T follicular helper cell (primary cell): ENCODE measurements around the gene S100A7A.
"Not testable (repeated sequence)": the region's sequence is repeated elsewhere in the genome, so short reads cannot be mapped to it uniquely, and the experiment has no call there.

Source experiments
- DNase-seq: peaks from one replicate; pipeline ENCODE4 v3.0.0-alpha.2; 2020; ENCODE audit warnings: low read depth

S100A7A gene

GRCh38 chr1:153422450-153423068 is 6.2 kb downstream of the S100A7A start:
- peak; percentile 42 for DNase-seq

- DNase-seq, result no peak
These were observed 10.5 kb downstream of the S100A7A start for GRCh38 chr1:153426809-153427208.

DNA sequence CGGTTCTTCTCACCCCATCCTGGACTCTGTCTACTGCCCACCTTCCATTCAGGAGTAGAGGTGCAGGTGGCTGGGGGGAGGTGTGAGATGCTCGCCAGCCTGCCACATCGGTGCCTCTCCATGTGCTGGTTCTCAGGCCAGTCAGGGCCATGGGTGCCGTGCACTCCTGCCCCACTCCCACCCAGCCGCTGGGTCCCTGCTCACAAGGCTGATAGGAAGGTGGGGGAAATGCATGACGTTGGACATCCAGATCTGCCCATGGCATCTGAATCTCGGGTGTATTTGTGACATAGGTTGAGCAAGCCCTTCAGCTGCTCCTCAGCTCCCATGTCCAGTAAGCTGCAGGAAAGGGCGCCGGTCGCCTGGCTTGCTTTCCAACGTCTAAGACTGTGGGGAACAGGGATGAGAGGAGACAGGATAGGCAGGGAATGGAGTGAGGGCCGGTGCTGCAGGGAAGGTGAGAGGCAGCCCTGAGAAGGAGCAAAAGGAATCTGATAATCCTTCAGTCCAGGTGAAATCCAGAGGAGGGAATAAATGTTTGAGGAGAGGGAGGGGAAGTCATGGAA is 11.8 kb downstream of the S100A7A start:
- no peak for DNase-seq

GRCh38 chr1:153428791-153429190 is 12.5 kb downstream of the S100A7A start:
- DNase-seq, result no peak

- DNase-seq, result no peak
These were observed 13.2 kb downstream of the S100A7A start for GRCh38 chr1:153429266-153430165.

DNA sequence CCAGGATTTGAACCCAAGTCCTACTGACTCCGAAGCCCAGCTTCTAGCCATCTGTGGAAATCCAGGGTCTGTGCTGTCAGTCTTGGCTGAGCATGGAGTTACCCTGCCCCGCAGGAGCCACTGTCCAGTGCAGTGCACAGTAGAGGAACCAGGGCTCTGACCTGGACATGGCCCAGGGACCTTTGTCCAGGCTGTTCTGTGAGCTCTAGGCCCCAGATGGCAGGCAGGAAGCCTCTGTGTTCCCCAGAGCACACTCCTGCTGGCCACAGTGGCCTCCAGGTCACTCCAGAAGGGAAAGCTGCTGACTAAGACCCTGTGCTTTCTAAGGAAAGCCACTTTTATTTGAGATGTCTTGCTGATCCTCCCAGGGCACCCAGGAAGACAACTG is 13.8 kb downstream of the S100A7A start:
- DNase-seq, result no peak

DNA sequence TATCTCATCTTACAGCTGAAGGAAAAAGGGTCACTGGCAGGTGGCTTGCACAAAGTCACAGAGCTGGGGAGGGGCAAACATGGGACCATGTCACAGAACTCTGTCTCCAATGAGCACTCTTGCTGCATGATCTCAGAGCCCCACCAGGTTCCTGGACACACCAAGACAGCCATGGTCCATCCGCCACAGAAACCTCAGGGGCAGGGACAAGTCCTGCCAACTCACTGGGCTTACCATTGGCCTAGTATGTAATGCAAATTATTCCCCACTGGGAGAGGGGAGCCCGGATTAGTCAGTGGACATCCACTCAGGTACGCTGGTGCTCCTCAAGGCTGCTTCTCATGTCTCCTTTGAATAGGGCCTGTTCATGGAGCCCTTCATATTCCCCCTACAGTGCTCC is 14.2 kb downstream of the S100A7A start:
- no peak for DNase-seq

GRCh38 chr1:153431002-153431401 is 14.7 kb downstream of the S100A7A start:
- no peak for DNase-seq

DNA sequence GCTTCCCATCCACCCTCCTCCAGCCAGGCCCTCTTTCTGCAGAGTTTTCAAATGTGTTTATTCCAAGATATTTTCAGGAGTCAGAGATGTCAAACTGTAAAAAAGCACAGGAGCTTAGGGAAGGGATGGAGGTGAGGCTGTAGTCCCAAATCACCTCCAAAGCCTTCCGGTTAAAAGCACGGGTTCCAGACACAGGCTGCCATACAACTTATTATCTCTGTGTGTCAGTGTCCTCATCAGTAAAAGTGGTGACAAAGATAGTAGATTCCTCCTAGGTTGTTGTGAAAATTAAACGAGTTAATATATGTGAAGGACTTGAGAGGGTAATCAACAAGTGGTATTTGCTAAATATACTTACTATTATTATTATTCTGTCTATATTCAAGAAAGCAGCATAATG is 15.1 kb downstream of the S100A7A start:
- DNase-seq, result no peak

GRCh38 chr1:153431928-153432327 is 15.6 kb downstream of the S100A7A start:
- DNase-seq, result no peak

GRCh38 chr1:153432874-153433681 is 16.8 kb downstream of the S100A7A start:
- DNase-seq, result no peak

- DNase-seq, result no peak
These were observed 18.6 kb downstream of the S100A7A start for GRCh38 chr1:153434746-153435455.

GRCh38 chr1:153437236-153437635 is 20.9 kb downstream of the S100A7A start:
- no peak for DNase-seq

DNA sequence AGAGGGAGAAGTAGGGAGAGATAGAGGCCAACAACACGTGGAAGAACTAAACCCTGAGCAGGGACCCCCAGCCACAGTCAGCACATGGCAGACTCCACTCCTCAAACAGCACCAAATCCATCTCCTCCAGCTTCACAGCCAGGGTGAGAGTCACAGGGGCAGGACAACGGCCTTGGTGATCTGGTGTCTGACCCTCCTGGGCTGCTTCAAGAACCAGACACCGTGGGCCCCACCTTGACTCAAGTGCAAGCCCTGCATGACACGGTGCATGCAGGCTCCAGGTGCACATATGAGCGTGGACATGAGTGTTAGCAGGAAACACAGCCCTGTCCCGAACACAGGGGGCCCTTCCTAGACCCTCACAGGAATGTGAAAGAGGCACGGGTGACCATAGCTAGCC is 22.3 kb downstream of the S100A7A start:
- no peak for DNase-seq

- DNase-seq, result no peak
These were observed 23.0 kb downstream of the S100A7A start for GRCh38 chr1:153439273-153439672.

- DNase-seq, result no peak
These were observed 25.0 kb downstream of the S100A7A start for GRCh38 chr1:153441238-153441755.

GRCh38 chr1:153443486-153443885 is 27.2 kb downstream of the S100A7A start:
- no peak for DNase-seq

- DNase-seq, result no peak
These were observed 27.8 kb downstream of the S100A7A start for GRCh38 chr1:153444078-153444477.

DNA sequence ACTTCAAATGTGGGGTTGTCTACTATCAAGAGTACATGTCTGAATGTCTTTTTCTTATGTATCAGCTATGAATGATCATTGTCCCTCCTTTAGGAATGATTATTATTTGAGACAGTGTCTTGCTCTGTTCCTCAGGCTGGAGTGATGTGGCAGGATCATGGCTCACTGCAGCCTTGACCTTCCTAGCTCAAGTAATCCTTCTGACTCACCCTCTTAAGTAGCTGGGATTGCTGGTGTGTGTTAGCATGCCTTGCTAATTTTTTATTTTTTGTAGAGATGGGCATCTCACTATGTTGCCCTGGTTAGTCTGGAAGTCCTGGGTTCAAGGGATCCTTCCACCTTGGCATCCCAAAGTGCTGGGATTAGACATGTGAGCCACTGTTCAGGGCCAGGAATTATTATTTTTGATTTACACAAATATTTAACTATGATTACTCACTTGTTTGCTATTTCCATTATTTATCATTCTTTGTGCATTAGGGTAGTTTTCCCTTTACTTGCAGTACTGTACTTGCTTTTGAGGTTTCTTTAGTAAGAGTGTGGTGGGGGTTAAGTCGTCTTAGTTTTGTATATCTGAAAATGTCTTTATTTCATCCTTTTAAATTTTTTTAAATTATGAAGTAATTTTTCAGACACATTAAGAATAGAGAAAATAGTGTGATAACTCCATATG is 31.3 kb downstream of the S100A7A start:
- no peak for DNase-seq

DNA sequence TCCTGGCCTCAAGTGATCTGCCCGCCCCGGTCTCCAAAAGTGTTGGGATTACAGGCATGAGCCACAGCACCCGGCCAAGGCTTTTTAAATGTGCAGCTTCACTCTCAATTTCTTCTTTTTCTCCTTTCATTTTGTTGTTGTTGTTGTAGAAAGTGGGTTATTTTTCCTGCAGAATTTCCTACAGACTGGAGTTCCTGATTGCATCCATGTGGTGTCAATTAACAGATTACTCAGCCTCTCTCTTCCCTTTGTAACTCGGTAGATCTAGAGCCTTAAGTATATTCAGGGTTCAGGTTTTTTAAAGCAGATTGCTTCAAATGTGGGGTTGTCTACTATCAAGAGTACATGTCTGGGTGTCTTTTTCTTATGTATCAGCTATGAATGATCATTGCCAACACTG is 32.5 kb downstream of the S100A7A start:
- DNase-seq, result not testable (repeated sequence)

- no peak for DNase-seq
These were observed 40.1 kb downstream of the S100A7A start for GRCh38 chr1:153456396-153456795.
